ENCODE results near the gene CDC42BPA.

Gene CDC42BPA

GRCh38 chr1:227335242-227336020, 17.1 kb upstream of the CDC42BPA start:
- no peak for DNase-seq

DNA sequence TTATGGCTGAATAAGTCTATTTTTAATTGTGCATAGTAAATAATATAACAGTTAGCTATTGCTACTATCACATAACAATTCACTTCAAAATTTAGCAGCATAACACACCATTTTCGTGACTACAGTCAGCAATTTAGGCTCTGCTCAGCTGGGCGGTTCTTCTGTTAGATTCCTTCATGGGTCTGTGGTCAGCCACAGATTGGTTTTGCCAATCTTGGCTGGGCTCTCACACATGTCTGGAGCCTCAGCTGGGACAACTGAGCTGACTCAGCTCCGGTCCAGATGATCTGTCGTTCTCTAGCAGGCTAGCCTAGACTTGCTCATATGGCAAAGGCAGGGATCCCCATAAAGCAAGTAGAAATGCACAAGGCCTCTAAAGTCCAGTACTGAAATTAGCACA, 15.1 kb upstream of the CDC42BPA start:
- DNase-seq: no peak

DNA sequence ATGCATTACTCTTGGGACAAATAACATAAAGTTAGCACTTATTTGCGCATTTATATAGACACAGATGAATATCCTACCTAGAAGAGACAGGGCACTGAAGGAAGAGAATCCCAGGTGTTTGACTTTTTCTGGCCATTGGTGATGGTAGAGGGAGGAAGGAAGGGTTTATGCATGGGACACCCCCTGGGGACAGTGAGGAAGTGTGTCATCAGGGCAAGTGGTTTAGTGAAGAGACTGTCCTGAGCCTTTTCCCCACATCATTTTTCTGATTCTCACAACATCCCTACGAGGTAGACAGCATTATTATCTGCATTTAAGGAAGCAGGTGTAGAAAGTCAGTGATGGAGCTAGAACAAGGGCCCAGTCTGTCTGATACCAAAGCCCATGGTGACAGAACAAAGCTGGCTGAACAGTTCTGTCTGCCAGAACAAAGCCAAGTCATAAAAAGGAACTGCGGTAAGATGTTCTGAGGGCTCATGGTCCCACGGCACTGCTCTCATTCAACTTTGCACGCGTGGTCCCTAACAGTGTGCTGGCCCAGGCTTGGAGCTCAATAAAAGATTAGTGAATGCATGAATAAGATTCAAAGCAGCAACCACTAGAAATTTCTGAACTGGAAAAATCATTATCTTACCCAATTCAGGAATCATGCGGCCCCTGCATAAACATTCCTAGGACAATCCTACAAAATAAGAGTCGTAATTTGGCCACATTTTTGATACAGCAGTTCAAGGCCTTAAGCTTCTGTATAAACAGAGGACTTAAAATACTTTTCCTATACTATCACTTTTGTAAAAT, 12.2 kb upstream of the CDC42BPA start:
- no peak for DNase-seq

DNA sequence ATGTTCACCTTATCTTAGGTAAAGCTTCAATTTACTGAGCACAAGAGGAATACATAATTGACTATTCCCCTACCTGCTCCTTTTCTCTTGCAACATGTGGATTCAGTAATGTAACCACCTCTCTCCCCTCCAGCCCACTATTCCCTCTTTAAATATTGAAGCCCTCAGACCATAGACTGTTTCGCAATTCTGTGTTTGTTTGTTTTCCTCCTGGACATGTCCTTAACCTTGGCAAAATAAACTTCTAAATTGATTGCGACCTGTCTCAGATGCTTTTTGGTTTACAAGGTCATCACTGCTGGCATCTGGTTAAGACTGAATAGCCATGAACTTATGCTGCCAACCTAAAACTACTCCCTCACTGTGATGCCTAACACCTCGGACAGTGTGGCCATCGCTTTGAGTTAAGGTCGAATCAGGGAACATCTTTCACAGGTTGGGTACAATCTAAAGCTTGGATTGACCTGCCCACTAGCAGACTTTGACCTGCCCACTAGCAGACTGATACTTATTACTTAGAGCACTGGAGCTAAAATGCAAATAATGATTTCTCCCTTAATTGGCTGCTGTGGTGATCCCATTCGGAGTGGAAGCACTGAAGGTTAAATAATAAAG, 10.2 kb upstream of the CDC42BPA start:
- DNase-seq: no peak

DNA sequence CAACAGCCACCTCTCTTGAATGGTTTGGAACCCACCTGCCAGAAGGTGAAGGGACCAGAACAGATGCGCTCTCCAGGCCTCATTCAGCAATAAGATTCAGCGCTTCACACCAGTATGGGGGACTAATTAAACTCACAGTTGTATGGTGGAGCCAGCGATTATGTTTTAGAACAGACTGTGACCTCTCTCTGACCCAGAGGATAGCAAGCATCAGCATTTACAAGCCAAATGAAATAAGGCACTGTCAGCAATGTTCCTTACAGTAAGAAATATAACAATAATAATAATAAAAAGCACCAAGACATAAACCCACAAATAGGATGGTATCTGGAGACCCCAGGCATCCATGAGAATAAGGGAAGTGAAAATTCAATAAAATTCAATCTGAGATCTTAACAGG, 6.9 kb upstream of the CDC42BPA start:
- DNase-seq: no peak

GRCh38 chr1:227323967-227324268, 5.6 kb upstream of the CDC42BPA start:
- DNase-seq: no peak

DNA sequence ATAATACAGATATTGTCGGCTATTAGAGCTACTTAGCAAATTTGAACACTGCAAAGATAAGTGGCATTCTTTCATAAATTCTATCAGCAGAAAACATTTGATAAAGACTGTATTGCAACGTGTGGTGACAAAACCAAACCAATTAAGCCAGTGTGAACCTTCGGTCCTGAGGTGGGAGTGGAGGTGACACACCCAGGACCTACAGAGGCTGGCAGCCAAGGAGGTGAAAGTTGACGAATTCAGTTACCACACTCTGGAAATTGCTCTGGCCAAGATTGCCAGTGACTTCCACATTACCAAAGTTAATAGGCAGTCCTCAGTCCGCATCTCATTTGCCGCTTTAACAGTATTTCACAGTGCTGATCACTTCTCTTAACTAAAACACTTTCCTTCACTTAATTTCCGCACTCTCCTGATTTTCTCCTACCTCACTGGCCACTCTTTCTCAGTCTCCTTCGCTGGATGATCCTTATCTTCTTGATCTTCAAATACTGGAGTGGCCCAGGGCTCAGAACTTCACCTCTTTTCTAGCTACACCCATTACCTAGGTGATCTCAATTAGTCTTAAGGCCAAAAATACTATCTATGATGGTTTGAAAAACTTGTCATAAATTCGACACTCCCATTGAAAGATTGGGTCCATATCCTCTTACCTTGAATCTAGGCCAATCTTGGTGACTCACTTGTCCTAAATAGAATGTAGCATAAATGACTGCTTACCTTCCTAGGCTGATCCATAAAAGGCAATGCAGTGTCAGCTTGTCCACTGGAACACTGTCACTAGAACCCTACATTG, 5.1 kb upstream of the CDC42BPA start:
- DNase-seq: no peak

- no peak for DNase-seq
Observed at GRCh38 chr1:227322376-227322775, 4.1 kb upstream of the CDC42BPA start.

- no peak for DNase-seq
Observed at GRCh38 chr1:227321035-227321434, 2.7 kb upstream of the CDC42BPA start.

- no peak for DNase-seq
Observed at GRCh38 chr1:227320476-227320875, 2.2 kb upstream of the CDC42BPA start.

DNA sequence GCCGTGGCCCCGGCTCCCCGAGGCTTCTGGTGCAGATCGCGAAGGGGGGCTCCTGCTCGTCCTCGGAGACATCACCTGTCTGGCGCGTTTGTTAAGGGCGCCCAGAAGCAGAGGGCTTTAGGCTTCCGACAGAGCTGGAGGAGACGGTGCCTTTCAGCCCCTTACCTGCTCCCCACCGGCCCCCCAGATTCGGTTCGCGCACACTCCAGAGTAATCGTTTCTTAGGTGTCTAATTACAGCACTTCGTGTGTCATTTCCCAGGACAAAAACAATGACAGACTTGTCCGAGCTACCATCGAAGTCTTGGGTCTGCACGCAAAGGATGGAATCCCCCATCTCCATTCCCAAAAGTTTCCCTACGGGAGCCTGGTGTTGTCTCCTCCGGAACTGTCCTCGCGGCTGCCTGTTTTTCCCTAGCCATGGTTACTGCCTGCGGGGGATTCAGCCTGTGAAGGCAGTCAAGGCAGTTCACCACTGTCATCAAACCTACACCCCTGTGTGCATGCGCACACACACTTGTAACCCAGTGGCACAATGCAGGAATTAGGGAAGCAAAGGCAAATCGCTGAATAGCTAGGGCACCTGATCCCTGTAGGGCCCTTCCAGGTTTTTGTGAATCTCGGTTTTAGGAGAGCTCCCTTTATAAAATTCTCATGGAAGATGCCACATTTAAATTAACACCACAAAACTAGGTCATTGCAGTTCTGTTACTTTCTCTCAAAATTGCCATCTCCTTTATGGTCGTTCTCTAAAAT, 738 bp upstream of the CDC42BPA start:
- no peak for DNase-seq

- no peak for DNase-seq
Observed at GRCh38 chr1:227317523-227318015, 723 bp downstream of the CDC42BPA start.

GRCh38 chr1:227317011-227317451, 1.3 kb downstream of the CDC42BPA start:
- DNase-seq: no peak

DNA sequence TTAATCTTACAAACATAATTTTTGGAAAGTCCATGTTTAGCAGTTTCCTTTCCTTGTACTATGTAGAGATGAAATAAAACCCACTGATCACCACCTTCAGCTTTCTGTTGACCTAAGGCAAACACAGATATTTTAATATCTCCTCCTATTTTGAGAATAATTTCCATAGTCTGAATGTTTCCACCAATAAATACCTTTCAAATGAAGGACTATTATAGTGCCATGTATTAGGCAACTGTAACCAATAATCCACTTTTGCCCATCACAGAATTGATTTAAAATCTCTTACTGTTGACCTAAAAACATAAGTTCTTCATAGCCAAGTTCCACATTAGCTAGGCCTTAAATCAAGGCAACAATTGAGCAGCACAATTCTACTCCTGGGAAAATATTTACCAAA, 1.8 kb downstream of the CDC42BPA start:
- no peak for DNase-seq

DNA sequence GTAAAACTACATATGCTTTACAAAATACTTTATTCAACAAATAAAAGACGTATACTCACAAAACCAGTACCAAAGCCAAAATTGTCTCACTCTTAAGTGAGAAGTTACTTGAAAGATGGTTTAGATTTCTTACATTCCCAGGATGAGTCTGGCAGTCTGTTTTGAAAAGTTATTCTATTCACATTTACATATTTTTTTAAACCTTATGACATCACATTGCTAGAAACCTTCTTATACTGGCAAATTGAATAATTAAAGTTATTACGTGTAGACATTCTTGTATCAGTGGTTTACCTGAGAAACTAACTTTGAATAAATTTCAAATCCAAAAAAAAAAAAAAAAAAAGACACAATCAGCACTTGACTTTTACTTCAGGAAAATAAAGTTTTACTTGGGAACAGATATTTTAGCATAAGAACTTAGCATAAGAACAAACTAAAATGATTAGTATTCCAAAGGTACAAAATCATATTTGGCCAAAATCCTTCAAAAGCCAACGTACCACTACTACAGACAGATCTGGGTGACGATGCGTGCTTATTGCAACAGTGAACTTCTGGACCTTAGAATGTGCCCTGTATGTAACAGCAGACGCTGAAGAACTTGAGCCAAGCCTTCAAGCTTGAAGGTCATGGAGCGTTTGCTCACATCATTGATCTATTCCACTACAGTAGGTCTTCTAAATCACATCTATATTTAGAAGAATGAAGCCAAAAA, 2.5 kb downstream of the CDC42BPA start:
- no peak for DNase-seq

DNA sequence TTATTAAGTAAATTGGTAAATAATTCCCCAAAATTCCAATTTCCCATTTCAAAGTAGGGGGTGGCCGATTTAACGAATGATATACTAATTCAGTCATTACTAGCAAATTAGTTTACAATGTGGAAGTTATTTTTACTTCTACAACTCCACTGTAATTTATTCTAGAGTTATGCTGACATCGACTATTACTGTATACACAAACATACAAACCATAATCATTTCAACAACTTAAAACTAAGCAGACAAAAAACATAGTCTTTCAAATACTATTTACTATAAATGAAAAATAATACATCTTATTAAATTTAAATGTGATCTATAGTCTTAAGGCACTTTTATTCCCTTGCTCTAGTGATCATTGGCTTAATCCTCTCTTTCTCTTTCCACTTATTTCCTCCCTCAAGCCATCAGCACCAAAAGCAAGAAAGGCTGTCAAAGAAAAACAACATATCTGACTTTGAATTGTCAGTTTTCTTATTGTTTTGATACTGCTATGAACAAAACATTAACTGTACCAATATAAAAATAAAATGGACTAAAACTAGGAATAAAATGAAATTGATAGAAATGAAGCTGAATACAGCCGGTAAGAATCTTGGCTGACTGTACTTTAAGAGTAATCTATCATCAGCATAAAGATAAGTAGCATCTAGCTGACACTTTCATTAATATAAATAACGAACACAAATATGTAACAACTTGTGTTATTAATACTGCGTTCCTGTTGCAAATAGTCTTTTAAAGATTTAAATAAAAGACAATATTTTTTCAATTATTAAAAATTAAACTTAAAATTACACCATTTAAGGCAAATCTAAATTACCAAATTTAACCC, 4.1 kb downstream of the CDC42BPA start:
- DNase-seq: no peak

- no peak for DNase-seq
Observed at GRCh38 chr1:227312361-227313025, 5.8 kb downstream of the CDC42BPA start.

- no peak for DNase-seq
Observed at GRCh38 chr1:227311389-227312001, 6.8 kb downstream of the CDC42BPA start.

Measured in CD4-positive, alpha-beta T cell treated with Interleukin-21 for 1 hour (primary cell).